HG02973 (cell line): ENCODE measurements around the gene TBC1D8.

Experiments used
- ATAC-seq: cut with Tn5 transposase; IDR thresholded peaks from one replicate; pipeline ENCODE4 v1.9.1; 2021; ENCODE audit warnings: moderate library complexity; ENCODE audit not compliant: unreplicated experiment

TBC1D8 gene

DNA sequence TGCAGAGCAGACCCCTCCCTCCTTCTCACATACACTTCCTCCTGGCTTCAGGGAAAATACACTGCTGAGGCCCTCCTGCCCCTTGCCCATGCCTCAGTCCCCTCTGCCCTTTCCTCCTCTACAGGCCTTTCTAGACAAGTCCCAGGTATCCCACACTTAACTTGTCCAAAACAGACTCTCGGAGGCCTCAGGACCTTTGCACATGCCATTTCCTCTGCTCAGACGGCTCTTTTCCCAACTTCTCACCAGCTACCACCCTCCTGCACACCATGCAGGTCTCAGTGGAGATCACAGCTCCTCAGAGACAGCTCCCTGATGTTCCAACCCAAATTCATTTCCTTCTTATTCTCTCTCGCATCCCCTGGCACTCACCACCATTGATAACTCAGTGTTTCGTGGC, 11.7 kb downstream of the TBC1D8 start:
- ATAC-seq: no peak

DNA sequence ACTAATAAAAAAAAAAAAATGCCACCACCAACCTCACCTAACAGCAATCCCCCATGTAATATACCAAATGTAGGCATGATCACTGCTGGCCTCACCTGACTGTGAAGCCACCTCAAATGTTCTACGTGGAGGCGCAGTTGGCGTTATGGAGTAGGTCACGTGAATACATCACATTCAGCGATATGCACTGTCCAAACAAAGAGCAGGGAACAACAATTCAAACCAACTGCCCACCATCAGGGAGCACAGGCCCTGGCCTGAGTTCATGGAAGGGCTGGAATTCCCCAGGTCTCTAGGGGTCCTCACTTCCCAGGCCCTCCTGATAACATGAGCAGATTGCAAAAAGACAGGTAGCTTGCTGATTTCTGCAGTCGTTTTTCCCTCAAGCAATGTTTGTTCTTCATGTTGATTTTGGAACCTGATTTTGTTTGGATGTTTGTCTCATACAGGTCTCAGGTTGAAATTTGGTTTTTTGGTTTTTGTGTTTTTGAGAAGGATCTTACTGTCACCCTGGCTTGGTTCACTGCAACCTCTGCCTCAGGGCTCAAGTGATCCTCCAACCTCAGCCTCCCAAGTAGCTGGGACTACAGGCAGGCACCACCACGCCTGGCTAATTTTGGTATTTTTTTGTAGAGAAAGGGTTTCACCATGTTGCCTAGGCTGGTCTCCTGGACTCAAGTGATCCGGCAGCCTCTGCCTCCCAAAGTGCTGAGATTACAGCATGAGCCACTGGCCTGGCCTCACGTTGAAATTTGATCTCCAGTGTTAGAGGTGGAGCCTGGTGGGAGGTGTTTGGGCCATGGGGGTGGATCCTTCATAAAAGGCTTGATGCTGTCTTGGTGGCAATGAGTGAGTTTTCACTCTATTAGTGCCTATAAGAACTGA, 15.5 kb downstream of the TBC1D8 start:
- no peak for ATAC-seq

DNA sequence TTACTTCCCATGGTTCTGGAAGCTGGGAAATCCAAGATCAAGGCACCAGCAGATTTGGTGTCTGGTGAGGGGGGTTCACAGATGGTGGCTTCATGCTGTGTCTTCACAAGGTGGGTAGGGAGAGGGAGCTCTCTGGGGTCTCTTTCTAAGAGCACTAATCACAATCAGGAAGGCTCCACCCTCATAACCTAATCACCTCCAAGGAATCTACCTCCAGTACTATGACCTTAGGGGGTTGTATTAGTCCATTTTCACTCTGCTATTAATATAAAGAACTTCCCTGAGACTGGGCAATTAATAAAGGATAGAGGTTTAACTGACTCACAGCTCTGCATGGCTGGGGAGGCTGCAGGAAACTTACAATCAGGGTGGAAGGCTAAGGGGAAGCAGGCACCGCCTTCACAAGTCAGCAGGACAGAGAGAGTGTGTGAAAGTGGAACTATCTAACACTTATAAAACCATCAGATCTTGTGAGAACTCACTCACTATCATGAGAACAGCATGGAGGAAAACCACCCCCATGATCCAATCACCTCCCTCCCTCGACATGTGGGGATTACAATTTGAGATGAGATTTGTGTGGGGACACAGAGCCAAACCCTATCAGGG, 17.6 kb downstream of the TBC1D8 start:
- no peak for ATAC-seq

DNA sequence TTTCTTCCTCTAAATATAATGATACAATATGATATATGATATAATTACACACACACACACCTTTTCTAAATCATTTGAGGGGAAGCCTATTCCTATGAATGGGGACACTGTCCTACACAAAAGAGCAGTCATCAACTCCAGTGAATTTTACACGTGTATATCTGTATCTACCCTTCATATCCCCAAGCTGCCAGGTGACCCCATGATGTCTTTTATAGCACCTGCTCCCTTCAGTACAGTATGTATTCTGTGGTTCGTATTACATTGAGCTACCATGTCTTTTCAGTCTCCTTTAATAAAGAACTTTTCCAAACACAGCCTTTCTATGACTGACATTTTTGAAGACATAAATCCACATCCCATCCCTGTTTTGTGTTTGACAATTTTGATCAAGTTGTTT, 19.0 kb downstream of the TBC1D8 start:
- no peak for ATAC-seq

DNA sequence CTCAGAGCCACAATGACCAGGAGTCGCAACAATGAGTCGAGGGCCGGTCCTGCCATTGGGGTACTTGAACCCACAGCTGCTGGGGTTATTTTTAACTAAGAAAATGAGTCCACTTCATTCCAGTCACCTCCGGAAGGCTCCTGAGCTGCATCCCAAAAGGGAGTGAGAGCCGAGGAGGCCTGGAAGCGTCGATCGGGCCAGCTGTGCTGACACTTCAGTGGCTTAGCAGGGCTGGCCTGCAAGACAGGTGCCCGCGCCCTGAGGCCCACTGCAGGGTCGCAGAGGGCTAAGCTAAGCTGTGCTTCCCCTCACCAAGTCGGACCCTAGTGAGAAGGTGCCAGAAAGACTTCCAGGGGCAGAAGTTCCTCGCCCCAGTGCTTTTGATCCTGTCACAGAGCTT, 21.1 kb downstream of the TBC1D8 start:
- ATAC-seq: no peak

- ATAC-seq: no peak
Observed at GRCh38 chr2:101127319-101128056, 23.7 kb downstream of the TBC1D8 start.

- ATAC-seq: no peak
Observed at GRCh38 chr2:101125808-101126207, 25.4 kb downstream of the TBC1D8 start.

DNA sequence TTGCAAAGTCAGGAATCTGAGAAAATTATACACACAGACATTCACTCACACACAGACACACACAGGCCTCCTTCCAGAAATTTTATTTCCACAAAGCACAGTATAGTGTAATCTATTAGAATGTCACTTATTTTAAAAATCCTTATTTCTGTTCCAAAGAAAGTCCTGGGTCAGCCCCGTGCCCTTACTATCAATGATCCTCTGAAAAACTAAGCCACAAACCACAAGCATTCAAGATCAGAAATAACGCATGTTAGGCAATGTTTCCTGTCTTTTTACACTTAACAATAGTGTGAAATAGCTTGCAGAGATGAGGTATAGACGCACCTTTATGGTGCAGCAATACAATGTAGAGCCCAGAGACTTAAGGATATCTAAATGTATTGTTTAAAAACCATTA, 25.8 kb downstream of the TBC1D8 start:
- ATAC-seq: no peak

- ATAC-seq: no peak
Observed at GRCh38 chr2:101124643-101125366, 26.4 kb downstream of the TBC1D8 start.

- no peak for ATAC-seq
Observed at GRCh38 chr2:101123795-101124471, 27.2 kb downstream of the TBC1D8 start.

DNA sequence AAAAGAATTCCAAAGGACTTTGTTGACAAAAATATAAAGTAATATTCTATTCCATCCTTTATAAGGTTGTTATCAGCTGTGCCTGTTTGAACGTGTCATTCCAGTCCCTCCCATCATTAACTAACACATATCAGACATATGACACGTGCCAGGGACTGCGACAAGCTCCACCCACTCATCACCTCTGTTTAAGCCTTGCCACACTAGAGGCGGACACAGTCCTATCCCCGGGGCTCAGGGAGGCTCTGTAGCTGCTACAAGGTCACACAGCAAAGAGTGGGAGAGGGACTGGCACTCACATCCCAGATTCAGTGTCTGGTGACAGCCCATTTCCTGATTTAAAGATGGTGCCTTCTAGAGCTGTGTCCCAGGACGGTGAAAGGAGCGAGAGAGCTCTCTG, 30.0 kb downstream of the TBC1D8 start:
- no peak for ATAC-seq

DNA sequence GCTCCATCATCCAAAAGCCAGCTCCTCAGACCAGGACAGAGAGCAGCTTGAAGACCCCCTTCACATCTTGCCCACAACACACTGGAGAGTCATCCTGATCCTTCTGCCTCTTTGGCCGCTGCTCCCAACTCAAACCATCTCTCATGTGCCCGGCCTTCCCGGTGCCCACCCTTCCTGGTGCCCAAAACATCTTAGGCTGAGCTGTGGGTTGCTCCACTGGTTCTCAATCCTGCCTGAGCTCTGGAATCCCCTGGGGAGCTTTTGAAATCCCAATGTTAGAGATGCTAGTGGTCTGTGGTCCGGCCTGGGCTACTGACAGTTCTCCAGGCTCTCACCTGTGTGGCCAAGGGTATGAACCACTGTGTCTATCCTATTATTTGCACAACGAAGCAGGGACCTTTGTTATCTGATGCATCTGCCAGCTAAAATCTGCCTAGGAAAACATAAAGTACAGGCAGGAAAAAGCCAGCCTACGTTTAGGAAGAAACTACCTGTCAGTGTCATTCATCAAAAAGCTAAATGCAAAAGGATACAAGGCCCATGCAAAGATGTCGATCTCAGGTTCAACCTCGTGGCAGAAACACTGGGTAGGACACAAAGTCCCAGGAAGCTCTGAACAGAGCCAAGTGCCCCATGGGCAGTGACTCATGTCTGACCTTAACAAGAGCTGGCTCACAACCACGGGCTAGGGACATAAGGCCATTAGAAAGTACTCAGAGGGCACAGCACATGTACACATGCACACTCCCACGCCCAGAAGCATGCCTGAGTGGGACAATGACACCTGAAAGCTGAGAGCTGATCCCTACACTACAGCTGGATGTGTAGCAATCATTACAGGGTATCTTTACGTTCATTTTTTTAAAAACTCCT, 30.8 kb downstream of the TBC1D8 start:
- no peak for ATAC-seq

DNA sequence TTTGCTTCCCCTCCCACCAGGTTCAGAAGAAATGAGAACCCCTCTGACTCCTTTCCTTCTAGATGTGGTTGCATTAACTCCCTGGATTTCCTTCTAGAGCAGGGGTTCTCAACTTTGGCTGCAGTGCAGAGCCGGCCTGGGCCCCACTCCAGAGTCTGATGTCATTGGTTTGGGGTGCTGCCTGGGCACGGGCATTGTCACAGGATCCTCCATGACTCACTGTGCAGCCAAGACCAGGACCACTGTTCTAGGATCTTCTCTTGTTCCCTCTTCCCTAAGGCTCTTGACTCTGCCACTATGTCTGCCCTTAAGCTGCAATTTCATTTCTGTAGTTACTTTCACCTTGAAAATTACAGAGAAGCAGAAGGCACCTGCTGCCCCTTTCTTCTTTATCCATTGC, 31.8 kb downstream of the TBC1D8 start:
- ATAC-seq: no peak

- no peak for ATAC-seq
Observed at GRCh38 chr2:101116841-101117552, 34.2 kb downstream of the TBC1D8 start.

DNA sequence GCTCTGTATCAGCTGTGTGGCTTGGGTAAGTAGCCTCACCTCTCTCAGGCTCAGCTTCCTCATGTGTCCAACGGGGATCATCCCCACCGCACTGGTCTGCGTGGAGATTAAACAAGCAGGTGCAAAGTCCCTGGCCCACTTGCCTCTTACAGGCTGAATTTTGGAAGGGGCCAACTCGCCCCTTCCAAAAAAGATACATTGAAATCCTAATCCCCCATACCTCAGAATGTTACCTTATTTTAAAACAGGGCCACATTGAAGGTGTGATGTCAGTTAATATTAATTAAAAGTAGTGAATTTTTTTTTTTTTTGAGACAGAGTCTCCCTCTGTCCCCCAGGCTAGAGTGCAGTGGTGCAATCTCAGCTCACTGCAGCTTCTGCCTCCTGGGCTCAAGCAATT, 34.8 kb downstream of the TBC1D8 start:
- ATAC-seq: no peak

DNA sequence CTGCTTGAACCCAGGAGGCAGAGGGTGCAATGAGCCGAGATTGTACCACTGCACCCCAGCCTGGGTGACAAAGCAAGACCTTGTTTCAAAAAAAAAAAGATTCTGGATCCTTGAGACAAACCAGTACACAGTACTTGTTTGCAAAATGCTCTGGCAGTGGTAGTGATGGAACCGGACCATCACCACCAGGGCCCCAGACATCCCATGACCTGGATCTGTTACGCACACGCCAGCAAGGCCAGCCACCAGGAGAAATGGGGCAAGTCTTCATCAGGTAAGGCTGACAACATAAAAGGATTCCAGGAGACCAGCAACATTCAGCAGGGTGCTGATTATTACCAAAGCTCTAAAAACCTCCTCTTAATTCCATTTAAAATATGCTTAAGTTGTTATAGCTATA, 35.5 kb downstream of the TBC1D8 start:
- ATAC-seq: no peak

GRCh38 chr2:101114815-101115214, 36.4 kb downstream of the TBC1D8 start:
- ATAC-seq: no peak

DNA sequence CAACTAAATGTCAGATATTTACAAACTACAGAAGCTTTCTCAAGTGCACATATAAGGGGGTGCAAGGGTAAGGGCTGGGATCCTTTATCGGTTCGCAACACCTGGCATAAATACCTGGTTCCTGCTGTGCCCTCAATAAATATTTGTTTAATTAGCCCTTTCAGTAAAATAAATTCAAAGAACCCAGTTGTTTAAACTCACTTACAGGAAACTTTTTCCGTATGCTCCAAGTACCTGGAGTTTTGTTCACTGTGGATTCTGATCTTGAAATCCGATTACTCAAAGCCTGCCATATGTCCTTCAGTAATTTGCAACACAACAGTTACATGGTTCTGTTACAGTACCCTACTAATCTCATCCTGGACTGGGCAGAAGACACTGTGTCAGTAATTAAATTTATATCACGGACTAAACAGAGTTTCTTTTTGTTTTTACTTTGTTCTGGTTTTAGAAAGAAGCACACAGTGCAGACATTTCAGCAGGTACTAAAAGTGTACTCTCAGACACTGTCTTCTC, 36.9 kb downstream of the TBC1D8 start:
- ATAC-seq: no peak
